BLaER1 (cell line): ENCODE results near the gene PNPLA7.
"Not testable (repeated sequence)": the region's sequence is repeated elsewhere in the genome, so short reads cannot be mapped to it uniquely, and the experiment has no call there.

Source experiments
- H3K27ac ChIP-seq: shearing (Covaris generic); formaldehyde crosslinking; 2 replicates; pipeline ENCODE4 v1.8.1; 2022
- H3K27me3 ChIP-seq: shearing (Covaris generic); formaldehyde crosslinking; 2 replicates; pipeline ENCODE4 v1.8.1; 2022
- H3K36me3 ChIP-seq: shearing (Covaris generic); formaldehyde crosslinking; 2 replicates; pipeline ENCODE4 v1.8.1; 2022
- H3K4me1 ChIP-seq: shearing (Covaris generic); formaldehyde crosslinking; 2 replicates; pipeline ENCODE4 v1.8.1; 2022
- H3K4me2 ChIP-seq: shearing (Covaris generic); formaldehyde crosslinking; 2 replicates; pipeline ENCODE4 v1.8.1; 2022
- H3K4me3 ChIP-seq: shearing (Covaris generic); formaldehyde crosslinking; 2 replicates; pipeline ENCODE4 v1.8.1; 2022
- H3K9ac ChIP-seq: shearing (Covaris generic); formaldehyde crosslinking; 2 replicates; pipeline ENCODE4 v1.8.1; 2022
- H3K9me3 ChIP-seq: shearing (Covaris generic); formaldehyde crosslinking; 2 replicates; pipeline ENCODE4 v1.8.1; 2022
- H4K20me1 ChIP-seq: shearing (Covaris generic); formaldehyde crosslinking; 2 replicates; pipeline ENCODE4 v1.8.1; 2022
- Cebpa-rat ChIP-seq: shearing (Covaris generic); IDR thresholded peaks from 2 replicates; pipeline ENCODE4 v1.8.1; 2022

The PNPLA7 gene

GRCh38 chr9:137474271-137474670, 75.9 kb downstream of the PNPLA7 start:
- H3K27ac ChIP-seq, result no peak overlapping the region
- peaks cover 16% of the 10 kb centered on the region for H3K36me3 ChIP-seq
- no peak for TF ChIP-seq Cebpa-rat
- peaks cover 28% of the 10 kb centered on the region for H3K4me1 ChIP-seq
- no peaks in the 10 kb centered on the region for H3K27me3 ChIP-seq
- no peak overlapping the region for H3K9ac ChIP-seq
- H3K4me2 ChIP-seq, result no peak overlapping the region
- no peaks in the 10 kb centered on the region for H4K20me1 ChIP-seq
- no peak overlapping the region for H3K4me3 ChIP-seq
- peaks cover 56% of the 10 kb centered on the region for H3K9me3 ChIP-seq

- no peaks in the 10 kb centered on the region for H4K20me1 ChIP-seq
- H3K4me3 ChIP-seq, result no peak overlapping the region
- no peak for TF ChIP-seq Cebpa-rat
- no peaks in the 10 kb centered on the region for H3K27me3 ChIP-seq
- peaks cover 8% of the 10 kb centered on the region; the same call in 1 of the 2 replicates for H3K36me3 ChIP-seq
- peaks cover 42% of the 10 kb centered on the region for H3K4me1 ChIP-seq
- H3K4me2 ChIP-seq, result peak overlapping the region; percentile 76
- peaks cover 40% of the 10 kb centered on the region for H3K9me3 ChIP-seq
- no peak overlapping the region for H3K27ac ChIP-seq
- no peak overlapping the region for H3K9ac ChIP-seq
Measured at GRCh38 chr9:137470785-137471184, 79.4 kb downstream of the PNPLA7 start.

GRCh38 chr9:137467896-137468295, 82.3 kb downstream of the PNPLA7 start:
- Histone ChIP-seq H3K4me2 (no peak overlapping the region), H3K9ac (no peak overlapping the region), H3K4me1 (peaks cover 48% of the 10 kb centered on the region), H3K4me3 (no peak overlapping the region), H3K27me3 (0 out of 2 replicates have a peak, but pooled peaks cover 1% of the 10 kb centered on the region), H3K9me3 (peaks cover 11% of the 10 kb centered on the region), H3K36me3 (no peaks in the 10 kb centered on the region), H3K27ac (no peak overlapping the region), H4K20me1 (no peaks in the 10 kb centered on the region)
- no peak for TF ChIP-seq Cebpa-rat

GRCh38 chr9:137467161-137467581, 83.0 kb downstream of the PNPLA7 start:
- no peak for TF ChIP-seq Cebpa-rat
- Histone ChIP-seq H3K27me3 (peaks cover 9% of the 10 kb centered on the region), H3K4me2 (no peak overlapping the region), H4K20me1 (peaks cover 7% of the 10 kb centered on the region; the same call in 1 of the 2 replicates), H3K27ac (no peak overlapping the region), H3K36me3 (no peaks in the 10 kb centered on the region), H3K4me1 (peaks cover 55% of the 10 kb centered on the region), H3K9me3 (peaks cover 4% of the 10 kb centered on the region; the same call in 1 of the 2 replicates), H3K4me3 (no peak overlapping the region), H3K9ac (no peak overlapping the region)

- not testable (repeated sequence) for H3K9ac ChIP-seq, H3K4me2 ChIP-seq, H3K27ac ChIP-seq, H3K9me3 ChIP-seq, H3K4me3 ChIP-seq, H4K20me1 ChIP-seq, H3K36me3 ChIP-seq
- H3K27me3 ChIP-seq, result peaks cover 12% of the 10 kb centered on the region
- peaks cover 56% of the 10 kb centered on the region for H3K4me1 ChIP-seq
Measured at GRCh38 chr9:137466389-137467085, 83.7 kb downstream of the PNPLA7 start.

- H4K20me1 ChIP-seq, result peaks cover 7% of the 10 kb centered on the region; the same call in 1 of the 2 replicates
- no peak for TF ChIP-seq Cebpa-rat
- no peaks in the 10 kb centered on the region for H3K36me3 ChIP-seq
- H3K4me1 ChIP-seq, result peaks cover 56% of the 10 kb centered on the region
- peaks cover 12% of the 10 kb centered on the region for H3K27me3 ChIP-seq
- H3K27ac ChIP-seq, result no peak overlapping the region
- no peak overlapping the region for H3K4me3 ChIP-seq
- no peaks in the 10 kb centered on the region for H3K9me3 ChIP-seq
- no peak overlapping the region for H3K9ac ChIP-seq
- no peak overlapping the region for H3K4me2 ChIP-seq
Measured at GRCh38 chr9:137465720-137466388, 84.3 kb downstream of the PNPLA7 start.

- H3K4me2 ChIP-seq, result no peak overlapping the region
- no peak overlapping the region for H3K27ac ChIP-seq
- H4K20me1 ChIP-seq, result peaks cover 7% of the 10 kb centered on the region; the same call in 1 of the 2 replicates
- H3K4me3 ChIP-seq, result no peak overlapping the region
- H3K27me3 ChIP-seq, result peaks cover 12% of the 10 kb centered on the region
- peaks cover 56% of the 10 kb centered on the region for H3K4me1 ChIP-seq
- no peaks in the 10 kb centered on the region for H3K9me3 ChIP-seq
- no peaks in the 10 kb centered on the region for H3K36me3 ChIP-seq
- no peak for TF ChIP-seq Cebpa-rat
- no peak overlapping the region for H3K9ac ChIP-seq
Measured at GRCh38 chr9:137465000-137465719, 85.0 kb downstream of the PNPLA7 start.

GRCh38 chr9:137464291-137464999, 85.8 kb downstream of the PNPLA7 start:
- no peak overlapping the region for H3K9ac ChIP-seq
- no peaks in the 10 kb centered on the region for H3K36me3 ChIP-seq
- peaks cover 56% of the 10 kb centered on the region for H3K4me1 ChIP-seq
- H3K4me3 ChIP-seq, result no peak overlapping the region
- H3K27me3 ChIP-seq, result peaks cover 12% of the 10 kb centered on the region
- no peak for TF ChIP-seq Cebpa-rat
- H3K27ac ChIP-seq, result no peak overlapping the region
- no peak overlapping the region for H3K4me2 ChIP-seq
- H3K9me3 ChIP-seq, result no peaks in the 10 kb centered on the region
- H4K20me1 ChIP-seq, result peaks cover 7% of the 10 kb centered on the region; the same call in 1 of the 2 replicates

GRCh38 chr9:137463931-137464290, 86.3 kb downstream of the PNPLA7 start:
- Histone ChIP-seq H3K9me3 (no peaks in the 10 kb centered on the region), H3K27ac (no peak overlapping the region), H3K4me1 (peaks cover 53% of the 10 kb centered on the region), H3K36me3 (no peaks in the 10 kb centered on the region), H3K4me3 (no peak overlapping the region), H3K27me3 (peaks cover 12% of the 10 kb centered on the region), H3K9ac (no peak overlapping the region), H4K20me1 (peaks cover 7% of the 10 kb centered on the region; the same call in 1 of the 2 replicates), H3K4me2 (no peak overlapping the region)
- no peak for TF ChIP-seq Cebpa-rat
